ENCODE data around the gene NKX2-1.

GRCh38 chr14:36519431-36520321, at the start of gene NKX2-1:
- no peak for TF ChIP-seq FOXP2 (optimal IDR thresholded peaks at IDR 0.05; ENCODE audit: borderline replicate concordance, extremely low read depth, extremely low read length, insufficient read depth)
- no peak for TF ChIP-seq SIN3A (IDR thresholded peaks at IDR 0.05; ENCODE audit: borderline replicate concordance, insufficient read depth, low read length)
- no peak for TF ChIP-seq POLR2AphosphoS5 (IDR thresholded peaks at IDR 0.05; ENCODE audit: low read depth, low read length)
- no peak for TF ChIP-seq TAF1 (IDR thresholded peaks at IDR 0.05; ENCODE audit: borderline replicate concordance, insufficient read depth, low read length)

Data from PFSK-1 (cell line).